Vagina (tissue), 2 donors: ENCODE results near the gene GID8. TPM values are rescaled to one million over a fixed set of nuclear protein-coding genes. Genes with fewer than 3 reads are reported as not detected.

Experiments used
- DNase-seq, 2 donors: peaks; one replicate each; pipeline ENCODE4 v3.0.0-alpha.2; 2017; ENCODE audit errors: extremely low spot score in 2 of 2
- H3K27ac ChIP-seq: fragments of 200-600 bp; sonication (generic); one replicate; pipeline ENCODE4 v1.5.1; 2019
- H3K27me3 ChIP-seq: fragments of 200-600 bp; sonication (generic); one replicate; pipeline ENCODE4 v1.5.1; 2019
- H3K36me3 ChIP-seq, 2 donors: fragments of 200-600 bp; sonication (generic); one replicate each; pipeline ENCODE4 v1.5.1; 2017 to 2019
- H3K4me1 ChIP-seq: fragments of 200-600 bp; sonication (generic); one replicate; pipeline ENCODE4 v1.5.1; 2019
- H3K4me3 ChIP-seq, 2 donors: fragments of 200-600 bp; sonication (generic); 1 replicate in 1 of 2; 2 replicates in 1 of 2; pipeline ENCODE4 v1.5.1; 2016 to 2019
- H3K9me3 ChIP-seq: fragments of 200-600 bp; sonication (generic); one replicate; pipeline ENCODE4 v1.5.1; 2019
- CTCF ChIP-seq, 3 experiments: fragments of 450-650 bp in 2 of 3; fragments of 200-600 bp in 1 of 3; sonication (generic) in 1 of 3; IDR thresholded peaks; one replicate each; pipeline ENCODE4 v1.5.1; 2017 to 2019; ENCODE audit warnings: antibody characterized with exemption in 3 of 3, mild to moderate bottlenecking in 2 of 3, moderate library complexity in 2 of 3
- POLR2A ChIP-seq, 2 donors: fragments of 450-650 bp; IDR thresholded peaks; one replicate each; pipeline ENCODE4 v1.6.1; 2017; ENCODE audit warnings: antibody characterized with exemption in 2 of 2, mild to moderate bottlenecking in 2 of 2, moderate library complexity in 2 of 2
- POLR2AphosphoS5 ChIP-seq, 2 donors: sonication (generic); formaldehyde crosslinking; IDR thresholded peaks; one replicate each; pipeline ENCODE4 v1.9.0; 2017; ENCODE audit warnings: antibody characterized with exemption in 2 of 2, mild to moderate bottlenecking in 2 of 2, low read depth in 1 of 2; ENCODE audit not compliant: insufficient read depth in 1 of 2
- intact Hi-C: fragments of 100-400 bp; cut with DNase I; formaldehyde crosslinking; loops from one replicate; pipeline ENCODE4 v1.15.1; 2023
- total RNA-seq: library from RNA; depleted of rRNA; stranded (reverse); fragments of >200 nt; gene quantifications from one replicate; pipeline ENCODE4 v1.2.3, GENCODE V29; 2016

Gene GID8
- total RNA-seq, 1 donor from 2014 or later = 30.2 TPM

DNA sequence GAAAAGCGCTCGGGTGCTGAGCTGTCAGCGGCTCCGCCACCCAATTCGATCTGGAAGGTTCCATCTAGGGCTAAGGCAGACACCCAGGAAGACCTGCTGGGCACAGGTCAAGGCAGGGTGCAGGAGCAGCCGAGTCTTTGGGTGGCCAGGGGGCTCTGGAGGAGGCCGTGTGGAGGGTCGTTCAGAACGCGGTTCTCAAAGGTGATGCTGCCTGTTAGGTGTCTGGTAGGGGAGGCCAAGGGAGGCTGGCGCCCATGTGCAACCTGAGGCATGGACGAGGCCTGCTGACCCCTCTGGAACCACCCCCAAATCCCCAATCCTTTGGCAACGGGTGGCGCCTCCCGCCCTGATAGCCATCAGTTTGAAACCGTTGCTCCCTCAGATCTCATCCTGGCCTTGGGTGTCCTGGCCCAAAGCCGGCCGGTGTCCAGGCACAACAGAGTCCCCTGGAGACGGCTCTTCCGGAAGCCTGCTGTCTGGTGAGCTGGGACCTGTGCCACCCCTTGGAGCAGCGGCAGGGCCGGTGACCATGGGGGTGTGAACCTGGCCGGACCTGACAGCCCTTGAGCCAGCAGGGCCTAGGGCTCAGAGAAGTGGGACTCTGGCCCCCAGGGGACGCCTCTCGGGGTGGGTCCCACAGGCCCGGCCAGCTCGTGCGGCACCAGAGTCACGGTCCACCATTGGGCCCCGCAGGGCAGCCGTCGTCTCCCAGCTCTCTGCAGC is 25.1 kb downstream of the GID8 start:
- H3K4me3 ChIP-seq = no peak overlapping the region
- H3K27me3 ChIP-seq = no peaks in the 10 kb centered on the region
- H3K36me3 ChIP-seq = no peaks in the 10 kb centered on the region
- intact Hi-C loops = no loop called here
- no peaks in the 10 kb centered on the region for H3K9me3 ChIP-seq
- H3K27ac ChIP-seq = no peak overlapping the region
- TF ChIP-seq POLR2AphosphoS5 (IDR thresholded peaks at IDR 0.05; ENCODE audit: insufficient read depth in 1 of 2, low read depth in 1 of 2) (no peak), POLR2A (IDR thresholded peaks at IDR 0.05) (no peak), CTCF (IDR thresholded peaks at IDR 0.05) (no peak)
- H3K4me1 ChIP-seq = no peaks in the 10 kb centered on the region
- no peak for DNase-seq

- H3K36me3 ChIP-seq = no peaks in the 10 kb centered on the region
- H3K27ac ChIP-seq = no peak overlapping the region
- H3K27me3 ChIP-seq = no peaks in the 10 kb centered on the region
- no peaks in the 10 kb centered on the region for H3K4me1 ChIP-seq
- H3K4me3 ChIP-seq = no peak overlapping the region
- TF ChIP-seq POLR2A (IDR thresholded peaks at IDR 0.05) (no peak), POLR2AphosphoS5 (IDR thresholded peaks at IDR 0.05; ENCODE audit: insufficient read depth in 1 of 2, low read depth in 1 of 2) (no peak), CTCF (IDR thresholded peaks at IDR 0.05) (no peak)
- no peaks in the 10 kb centered on the region for H3K9me3 ChIP-seq
- no peak for DNase-seq
- intact Hi-C loops = no loop called here
Measured at GRCh38 chr20:62963614-62964397, 25.9 kb downstream of the GID8 start.

GRCh38 chr20:62964700-62965099 is 26.8 kb downstream of the GID8 start:
- TF ChIP-seq CTCF (IDR thresholded peaks at IDR 0.05) = no peak
- TF ChIP-seq POLR2A (IDR thresholded peaks at IDR 0.05) = no peak
- TF ChIP-seq POLR2AphosphoS5 (IDR thresholded peaks at IDR 0.05; ENCODE audit: insufficient read depth in 1 of 2, low read depth in 1 of 2) = no peak
- Histone ChIP-seq H3K4me1 (no peaks in the 10 kb centered on the region), H3K36me3 (no peaks in the 10 kb centered on the region), H3K27ac (no peak overlapping the region), H3K27me3 (no peaks in the 10 kb centered on the region), H3K9me3 (no peaks in the 10 kb centered on the region), H3K4me3 (no peak overlapping the region)
- DNase-seq = no peak
- intact Hi-C loops = no loop called here

DNA sequence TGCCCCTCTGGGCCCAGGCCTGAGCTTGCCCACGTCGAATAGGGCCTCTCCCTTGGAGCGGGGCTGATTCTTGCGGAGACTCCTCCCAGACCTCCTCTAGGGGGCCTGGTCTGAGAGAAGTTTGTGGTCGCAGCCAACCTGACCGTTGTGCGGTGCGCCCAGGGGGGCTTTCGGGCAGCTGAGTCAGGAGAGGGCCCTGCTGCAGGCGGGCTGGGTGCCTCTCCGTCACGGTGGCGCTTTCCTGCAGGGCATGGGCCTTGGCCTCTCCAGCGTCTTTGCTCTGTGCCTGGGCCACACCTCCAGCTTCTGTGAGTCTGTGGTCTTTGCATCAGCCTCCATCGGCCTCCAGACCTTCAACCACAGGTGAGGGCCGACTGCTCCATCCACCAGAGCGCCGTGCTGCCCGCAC is 27.4 kb downstream of the GID8 start:
- intact Hi-C loops = no loop called here
- H3K36me3 ChIP-seq = no peaks in the 10 kb centered on the region
- DNase-seq = no peak
- TF ChIP-seq POLR2AphosphoS5 (IDR thresholded peaks at IDR 0.05; ENCODE audit: insufficient read depth in 1 of 2, low read depth in 1 of 2) = no peak
- TF ChIP-seq CTCF (IDR thresholded peaks at IDR 0.05) = no peak
- TF ChIP-seq POLR2A (IDR thresholded peaks at IDR 0.05) = no peak
- H3K4me1 ChIP-seq = no peaks in the 10 kb centered on the region
- no peaks in the 10 kb centered on the region for H3K27me3 ChIP-seq
- no peak overlapping the region for H3K27ac ChIP-seq
- H3K4me3 ChIP-seq = no peak overlapping the region
- H3K9me3 ChIP-seq = no peaks in the 10 kb centered on the region
